Endothelial cell of umbilical vein (primary cell): ENCODE measurements around the gene EPS15. TPM values are rescaled to one million over a fixed set of nuclear protein-coding genes. Genes with fewer than 3 reads are reported as not detected.

Source experiments
- BruUV-seq: library from RNA; stranded (reverse); fragments of 400-500 nt; replicated peaks from 2 replicates; lab custom pipeline; 2021; lab: Mats Ljungman, UMichigan
- CTCF ChIA-PET: fragments of 300-600, 350-600 bp; sonication (Branson Sonifier 250); formaldehyde crosslinking; loops from one replicate; lab custom pipeline; 2021; ENCODE audit warnings: antibody characterized with exemption, inconsistent platforms; lab: Charles Lee
- POLR2A ChIA-PET: fragments of 300-600, 350-600 bp; sonication (Branson Sonifier 250); formaldehyde crosslinking; loops from one replicate; lab custom pipeline; 2021; ENCODE audit warnings: antibody characterized with exemption, inconsistent platforms; lab: Charles Lee
- DNase-seq: peaks from one replicate; pipeline ENCODE4 v3.0.0-alpha.2; 2011; ENCODE audit warnings: low read depth, low spot score
- FAIRE-seq: peaks from 2 replicates; lab custom pipeline; 2011; peaks lifted over from hg19 to GRCh38; lab: Jason Lieb, UNC
- H2AFZ ChIP-seq: 2 replicates; pipeline ENCODE4 v1.6.0; 2012; ENCODE audit warnings: low read depth, low read length, control low read depth, inconsistent platforms
- H3K27ac ChIP-seq: 2 replicates; pipeline ENCODE4 v1.5.1; 2011; ENCODE audit warnings: low read depth, mild to moderate bottlenecking, control low read depth, low read length, moderate library complexity; ENCODE audit not compliant: insufficient read depth
- H3K27me3 ChIP-seq, 2 experiments: 2 replicates each; pipeline versions ENCODE4 v1.6.0 to v1.6.1; 2011; ENCODE audit warnings: low read length in 2 of 2, mixed read lengths in 1 of 2; ENCODE audit not compliant: control insufficient read depth in 2 of 2, insufficient read depth in 2 of 2
- H3K36me3 ChIP-seq, 2 experiments: 2 replicates in 1 of 2; 3 replicates in 1 of 2; pipeline ENCODE4 v1.5.1; 2011; ENCODE audit warnings: low read length in 2 of 2, mild to moderate bottlenecking in 1 of 2, moderate library complexity in 1 of 2; ENCODE audit not compliant: control insufficient read depth in 2 of 2, insufficient read depth in 2 of 2; ENCODE audit errors: extremely low read depth in 1 of 2
- H3K4me1 ChIP-seq: 3 replicates; pipeline ENCODE4 v1.5.1; 2011; ENCODE audit warnings: mild to moderate bottlenecking, low read length; ENCODE audit not compliant: control insufficient read depth, insufficient read depth; ENCODE audit errors: extremely low read depth
- H3K4me2 ChIP-seq: 2 replicates; pipeline ENCODE4 v1.6.1; 2011; ENCODE audit warnings: low read length, control low read depth, mixed read lengths; ENCODE audit not compliant: insufficient read depth
- H3K4me3 ChIP-seq, 3 experiments: fragments of 200-600 bp in 1 of 3; sonication (generic), shearing (Covaris generic) in 1 of 3; replicated peaks in 1 of 3; 2 replicates each; pipeline ENCODE4 v1.5.1; 2011 to 2016; ENCODE audit warnings: control low read depth in 3 of 3, low read length in 3 of 3, mild to moderate bottlenecking in 2 of 3, inconsistent platforms in 1 of 3, low read depth in 1 of 3, moderate library complexity in 1 of 3; ENCODE audit not compliant: insufficient read depth in 1 of 3
- H3K79me2 ChIP-seq: 2 replicates; pipeline ENCODE4 v1.6.0; 2012; ENCODE audit warnings: low read length, inconsistent platforms; ENCODE audit not compliant: control insufficient read depth, insufficient read depth
- H3K9ac ChIP-seq: replicated peaks from 2 replicates; pipeline ENCODE3; 2011; ENCODE audit warnings: low read length, control low read depth; ENCODE audit not compliant: insufficient read depth; ENCODE audit errors: extremely low read depth
- H3K9me1 ChIP-seq: replicated peaks from 3 replicates; pipeline ENCODE4 v1.6.0; 2011; ENCODE audit warnings: mild to moderate bottlenecking, low read length; ENCODE audit not compliant: control insufficient read depth, insufficient read depth; ENCODE audit errors: extremely low read depth
- H3K9me3 ChIP-seq: replicated peaks from 2 replicates; pipeline ENCODE4 v1.5.1; 2012; ENCODE audit warnings: low read length, inconsistent platforms; ENCODE audit not compliant: control insufficient read depth, insufficient read depth
- H4K20me1 ChIP-seq: replicated peaks from 2 replicates; pipeline ENCODE3; 2011; ENCODE audit warnings: mild to moderate bottlenecking, low read length; ENCODE audit not compliant: control insufficient read depth, insufficient read depth; ENCODE audit errors: extremely low read depth
- EZH2 ChIP-seq: IDR thresholded peaks from 2 replicates; pipeline ENCODE4 v1.6.1; 2012; ENCODE audit warnings: borderline replicate concordance, low read depth, mild to moderate bottlenecking, moderate library complexity, low read length, inconsistent platforms; ENCODE audit not compliant: severe bottlenecking
- FOS ChIP-seq: IDR thresholded peaks from 2 replicates; pipeline ENCODE4 v1.6.1; 2011; ENCODE audit warnings: mild to moderate bottlenecking, low read length, moderate library complexity, borderline replicate concordance; ENCODE audit not compliant: insufficient read depth
- GATA2 ChIP-seq: IDR thresholded peaks from 2 replicates; pipeline ENCODE4 v1.7.0; 2011; ENCODE audit warnings: low read depth, mild to moderate bottlenecking, moderate library complexity, mixed read lengths, low read length; ENCODE audit not compliant: insufficient read length, insufficient read depth
- JUN ChIP-seq: IDR thresholded peaks from 2 replicates; pipeline ENCODE4 v1.6.1; 2011; ENCODE audit warnings: borderline replicate concordance, low read depth; ENCODE audit not compliant: insufficient read length, insufficient read depth
- MAX ChIP-seq: IDR thresholded peaks from 2 replicates; pipeline ENCODE4 v1.6.1; 2011; ENCODE audit not compliant: insufficient read depth, insufficient read length
- MYC ChIP-seq: IDR thresholded peaks from one replicate; pipeline ENCODE4 v1.6.1; 2011; ENCODE audit warnings: mild to moderate bottlenecking, low read depth, low read length
- POLR2A ChIP-seq: IDR thresholded peaks from 2 replicates; pipeline ENCODE4 v1.6.1; 2012; ENCODE audit warnings: low read depth, mild to moderate bottlenecking, control low read depth, low read length
- POLR2AphosphoS5 ChIP-seq: IDR thresholded peaks from 2 replicates; pipeline ENCODE4 v1.6.1; 2012; ENCODE audit warnings: low read depth, mild to moderate bottlenecking, control low read depth, low read length, moderate library complexity; ENCODE audit not compliant: insufficient read depth
- dilution Hi-C: fragments of 300-500 bp; cut with MboI; formaldehyde crosslinking; loops from one replicate; pipeline ENCODE4 v1.15.0; 2019; ENCODE audit warnings: low sequenced_read_pairs; ENCODE audit not compliant: extremely low pct_ligation_motif_present
- intact Hi-C: fragments of 100-400 bp; cut with micrococcal nuclease; formaldehyde crosslinking; loops from one replicate; pipeline ENCODE4 v1.10.0; 2022
- polyA plus RNA-seq, 4 experiments: library from polyadenylated mRNA; depleted of rRNA in 3 of 4; stranded (reverse) in 3 of 4; unstranded in 1 of 4; fragments of >200 nt; gene quantifications; 2 replicates each; pipeline versions ENCODE4 v1.2.1 to v1.2.3, GENCODE V29; 2011 to 2012; ENCODE audit warnings: missing spikeins in 1 of 4
- total RNA-seq: library from RNA; stranded (reverse); gene quantifications from 2 replicates; pipeline ENCODE4 v1.2.3, GENCODE V29; 2021
- TF ChIP-seq, protein P1 (sequence below), 2 donors: IDR thresholded peaks; 1 replicate in 1 of 2; 2 replicates in 1 of 2; pipeline ENCODE4 v1.5.1; 2011; ENCODE audit warnings: low read length in 2 of 2, mild to moderate bottlenecking in 2 of 2, moderate library complexity in 2 of 2, control low read depth in 1 of 2, inconsistent platforms in 1 of 2, low read depth in 1 of 2; ENCODE audit not compliant: insufficient read depth in 1 of 2; ENCODE audit errors: extremely low read depth in 1 of 2

Gene EPS15
- total and polyA plus RNA-seq, 2 donors (not counting 3 experiments of a cell fraction or from before 2014, with no cell fraction given): 15.4 to 44.8 TPM

DNA sequence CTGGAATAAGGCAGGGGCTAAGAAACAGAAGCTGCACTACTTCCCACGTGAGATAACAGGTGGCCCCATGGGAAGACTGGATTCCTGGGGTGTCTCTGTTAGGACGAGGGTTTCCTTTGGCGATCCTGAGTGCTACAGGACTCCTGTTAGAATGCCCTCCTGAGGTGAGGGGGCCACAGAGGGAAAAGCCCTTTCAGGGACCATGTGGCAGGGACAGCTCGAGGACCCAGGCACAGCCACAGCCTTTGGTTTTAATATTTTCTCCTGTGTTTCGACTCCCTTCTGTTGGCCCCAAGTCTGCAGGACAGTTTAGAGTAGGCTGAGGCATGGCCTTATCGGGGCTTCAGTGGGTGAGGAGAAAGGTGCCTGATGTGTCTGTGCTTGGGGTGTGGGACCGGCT is 201.3 kb downstream of the EPS15 start:
- no peak for DNase-seq
- Histone ChIP-seq H3K79me2 (no peaks in the 10 kb centered on the region), H3K4me2 (no peak overlapping the region), H3K4me1 (peaks cover 27% of the 10 kb centered on the region), H3K9me3 (no peaks in the 10 kb centered on the region), H2AFZ (no peak overlapping the region), H3K9ac (no peak overlapping the region), H3K9me1 (no peaks in the 10 kb centered on the region), H3K36me3 (no peaks in the 10 kb centered on the region), H4K20me1 (no peaks in the 10 kb centered on the region), H3K27ac (no peak overlapping the region), H3K4me3 (no peak overlapping the region), H3K27me3 (no peaks in the 10 kb centered on the region)
- CTCF ChIA-PET: no interaction called here
- BruUV-seq: no TSS peak
- no peak for FAIRE-seq
- TF ChIP-seq MYC (no peak), POLR2A (no peak), FOS (no peak), POLR2AphosphoS5 (no peak), JUN (no peak), GATA2 (no peak), EZH2 (no peak), MAX (no peak)
- TF ChIP-seq, protein P1, sequence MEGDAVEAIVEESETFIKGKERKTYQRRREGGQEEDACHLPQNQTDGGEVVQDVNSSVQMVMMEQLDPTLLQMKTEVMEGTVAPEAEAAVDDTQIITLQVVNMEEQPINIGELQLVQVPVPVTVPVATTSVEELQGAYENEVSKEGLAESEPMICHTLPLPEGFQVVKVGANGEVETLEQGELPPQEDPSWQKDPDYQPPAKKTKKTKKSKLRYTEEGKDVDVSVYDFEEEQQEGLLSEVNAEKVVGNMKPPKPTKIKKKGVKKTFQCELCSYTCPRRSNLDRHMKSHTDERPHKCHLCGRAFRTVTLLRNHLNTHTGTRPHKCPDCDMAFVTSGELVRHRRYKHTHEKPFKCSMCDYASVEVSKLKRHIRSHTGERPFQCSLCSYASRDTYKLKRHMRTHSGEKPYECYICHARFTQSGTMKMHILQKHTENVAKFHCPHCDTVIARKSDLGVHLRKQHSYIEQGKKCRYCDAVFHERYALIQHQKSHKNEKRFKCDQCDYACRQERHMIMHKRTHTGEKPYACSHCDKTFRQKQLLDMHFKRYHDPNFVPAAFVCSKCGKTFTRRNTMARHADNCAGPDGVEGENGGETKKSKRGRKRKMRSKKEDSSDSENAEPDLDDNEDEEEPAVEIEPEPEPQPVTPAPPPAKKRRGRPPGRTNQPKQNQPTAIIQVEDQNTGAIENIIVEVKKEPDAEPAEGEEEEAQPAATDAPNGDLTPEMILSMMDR (IDR thresholded peaks at IDR 0.05; ENCODE audit: extremely low read depth in 1 of 2, insufficient read depth in 1 of 2, low read depth in 1 of 2, low read length in 2 of 2): no peak
- intact Hi-C loops (no loop called here), dilution Hi-C loops (no loop called here)
- POLR2A ChIA-PET: no interaction called here
